Fibroblast of peridontal ligament (primary cell): ENCODE results near the gene TTLL13.

Experiments used
- DNase-seq: peaks from one replicate; pipeline ENCODE4 v3.0.0-alpha.2; 2010; ENCODE audit errors: extremely low read depth

TTLL13 gene, protein sequence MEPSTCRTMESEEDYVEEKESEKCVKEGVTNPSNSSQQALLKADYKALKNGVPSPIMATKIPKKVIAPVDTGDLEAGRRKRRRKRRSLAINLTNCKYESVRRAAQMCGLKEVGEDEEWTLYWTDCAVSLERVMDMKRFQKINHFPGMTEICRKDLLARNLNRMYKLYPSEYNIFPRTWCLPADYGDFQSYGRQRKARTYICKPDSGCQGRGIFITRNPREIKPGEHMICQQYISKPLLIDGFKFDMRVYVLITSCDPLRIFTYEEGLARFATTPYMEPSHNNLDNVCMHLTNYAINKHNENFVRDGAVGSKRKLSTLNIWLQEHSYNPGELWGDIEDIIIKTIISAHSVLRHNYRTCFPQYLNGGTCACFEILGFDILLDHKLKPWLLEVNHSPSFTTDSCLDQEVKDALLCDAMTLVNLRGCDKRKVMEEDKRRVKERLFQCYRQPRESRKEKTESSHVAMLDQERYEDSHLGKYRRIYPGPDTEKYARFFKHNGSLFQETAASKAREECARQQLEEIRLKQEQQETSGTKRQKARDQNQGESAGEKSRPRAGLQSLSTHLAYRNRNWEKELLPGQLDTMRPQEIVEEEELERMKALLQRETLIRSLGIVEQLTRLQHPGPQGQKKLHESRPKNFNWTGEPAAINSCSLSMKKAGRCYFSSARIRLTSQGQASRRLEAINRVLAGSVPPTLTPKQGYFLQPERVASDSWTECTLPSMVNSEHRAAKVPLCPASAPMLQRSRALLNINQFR

GRCh38 chr15:90249203-90249863 is at the start of gene TTLL13:
TTLL13 (plus strand) TSS chr15:90249556; CDS start chr15:90250631, 1,075 bp downstream.
- DNase-seq: peak; percentile 67

GRCh38 chr15:90200534-90201129 is 48.7 kb upstream of the TTLL13 start:
- no peak for DNase-seq

DNA sequence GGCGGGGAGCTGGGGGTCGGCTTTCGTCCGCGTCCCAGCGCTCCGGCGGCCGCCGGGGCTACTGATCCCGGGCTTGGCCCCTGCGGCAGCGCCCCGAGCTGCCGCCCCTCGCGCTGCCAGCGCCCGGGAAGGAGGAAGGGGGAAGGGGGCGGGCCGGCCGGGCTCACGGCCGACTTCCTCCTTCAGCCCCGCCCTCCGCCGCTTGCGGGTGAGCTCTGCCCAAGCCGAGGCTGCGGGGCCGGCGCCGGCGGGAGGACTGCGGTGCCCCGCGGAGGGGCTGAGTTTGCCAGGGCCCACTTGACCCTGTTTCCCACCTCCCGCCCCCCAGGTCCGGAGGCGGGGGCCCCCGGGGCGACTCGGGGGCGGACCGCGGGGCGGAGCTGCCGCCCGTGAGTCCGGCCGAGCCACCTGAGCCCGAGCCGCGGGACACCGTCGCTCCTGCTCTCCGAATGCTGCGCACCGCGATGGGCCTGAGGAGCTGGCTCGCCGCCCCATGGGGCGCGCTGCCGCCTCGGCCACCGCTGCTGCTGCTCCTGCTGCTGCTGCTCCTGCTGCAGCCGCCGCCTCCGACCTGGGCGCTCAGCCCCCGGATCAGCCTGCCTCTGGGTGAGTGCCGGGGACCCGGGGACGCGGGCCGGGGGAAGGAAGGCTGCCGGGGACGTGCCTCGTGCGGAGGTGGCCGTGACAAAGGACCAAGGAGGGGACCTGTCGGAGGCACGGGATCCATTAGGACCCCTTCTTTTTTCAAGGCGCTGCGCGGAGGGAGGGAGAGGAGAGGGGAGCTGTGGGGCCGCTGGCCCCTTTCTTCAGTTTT is 48.0 kb upstream of the TTLL13 start, which contains the start of gene SEMA4B:
Gene SEMA4B (plus strand): TSS at position 201 of the 814 bp plus-strand sequence. CDS start 249 bp downstream, at position 450.
- DNase-seq: no peak

GRCh38 chr15:90201944-90202375 is 47.4 kb upstream of the TTLL13 start:
- no peak for DNase-seq

- no peak for DNase-seq
Observed at GRCh38 chr15:90202929-90203328, 46.4 kb upstream of the TTLL13 start.

DNA sequence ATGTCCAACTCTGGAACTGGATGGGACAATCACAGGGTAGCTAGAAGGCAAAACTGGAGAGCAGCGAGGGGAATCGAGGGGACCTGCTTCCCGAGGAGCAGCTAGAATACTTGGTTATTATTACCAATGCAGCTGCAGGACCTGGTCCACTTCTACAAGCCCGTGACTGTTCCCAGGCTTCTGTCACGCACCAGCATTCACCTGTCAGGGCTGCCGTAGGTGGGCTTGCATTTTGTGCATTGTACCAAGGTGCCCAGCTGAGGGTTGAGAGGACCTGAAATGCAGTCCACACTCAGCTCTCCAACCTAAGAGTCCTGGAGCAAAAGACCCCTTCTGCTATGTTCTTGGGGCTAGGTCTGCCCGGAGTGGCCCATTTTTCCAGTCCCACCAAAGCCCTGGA is 45.9 kb upstream of the TTLL13 start:
- DNase-seq: no peak

- DNase-seq: no peak
Observed at GRCh38 chr15:90203922-90204321, 45.4 kb upstream of the TTLL13 start.

DNA sequence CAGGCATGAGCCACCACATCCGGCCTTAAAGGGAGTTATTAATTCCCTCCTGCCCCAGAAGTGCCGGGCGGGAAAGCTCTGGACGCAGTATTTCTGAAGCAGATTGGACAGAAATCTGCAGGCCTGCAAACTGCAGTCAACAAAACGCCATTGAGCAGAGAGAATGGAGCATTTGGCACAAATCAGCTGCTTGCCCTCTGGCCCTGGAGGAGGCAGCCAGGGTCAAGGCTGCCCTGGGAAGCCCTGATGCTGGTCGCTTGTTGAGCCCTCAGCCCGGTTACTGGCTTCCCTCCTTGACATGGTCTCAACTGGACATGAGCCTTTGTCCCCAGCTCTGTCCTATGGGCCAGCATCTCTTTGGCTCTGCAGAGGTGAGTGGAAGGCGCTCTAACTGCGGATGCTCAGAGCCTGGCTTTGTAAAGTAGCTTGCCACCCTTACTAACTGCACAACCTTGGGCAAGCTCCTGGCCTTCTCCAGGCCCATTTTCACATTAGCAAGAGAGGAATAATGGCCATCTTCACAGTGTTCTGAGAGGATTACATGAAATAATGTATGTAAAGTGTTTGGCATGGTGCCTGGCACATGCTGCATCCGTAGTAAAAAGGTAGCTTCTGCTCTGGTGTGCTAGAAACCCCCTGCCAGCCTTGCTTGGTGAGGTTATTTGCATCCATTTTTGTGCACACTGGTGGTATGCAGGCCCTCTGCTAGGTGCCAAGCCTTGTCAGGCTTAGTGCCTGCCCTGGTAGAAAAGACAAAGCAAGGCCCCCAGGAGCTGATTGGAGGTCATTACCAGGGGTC is 44.1 kb upstream of the TTLL13 start:
- DNase-seq: no peak

GRCh38 chr15:90205886-90206285 is 43.5 kb upstream of the TTLL13 start:
- DNase-seq: no peak

DNA sequence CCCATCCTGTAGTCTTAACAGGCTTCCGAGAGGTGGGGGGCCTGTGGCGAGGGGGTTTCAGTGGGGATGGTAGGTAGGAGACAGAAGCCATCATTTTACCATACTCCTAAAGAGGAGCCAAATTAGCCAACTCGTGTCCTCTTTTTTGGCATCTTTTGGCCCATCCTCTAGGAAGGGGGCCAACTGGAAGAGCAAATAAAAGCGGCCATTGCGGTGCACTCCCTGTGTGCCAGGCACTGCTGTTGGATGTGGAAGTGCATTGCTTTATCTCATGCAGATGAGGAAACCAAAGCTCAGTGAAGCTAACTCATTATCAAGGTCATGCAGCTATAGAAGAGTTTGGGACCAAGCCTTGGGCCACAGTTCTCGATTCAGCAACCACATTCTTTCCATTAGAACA is 42.1 kb upstream of the TTLL13 start:
- DNase-seq: no peak

GRCh38 chr15:90208356-90208755 is 41.0 kb upstream of the TTLL13 start:
- DNase-seq: no peak

DNA sequence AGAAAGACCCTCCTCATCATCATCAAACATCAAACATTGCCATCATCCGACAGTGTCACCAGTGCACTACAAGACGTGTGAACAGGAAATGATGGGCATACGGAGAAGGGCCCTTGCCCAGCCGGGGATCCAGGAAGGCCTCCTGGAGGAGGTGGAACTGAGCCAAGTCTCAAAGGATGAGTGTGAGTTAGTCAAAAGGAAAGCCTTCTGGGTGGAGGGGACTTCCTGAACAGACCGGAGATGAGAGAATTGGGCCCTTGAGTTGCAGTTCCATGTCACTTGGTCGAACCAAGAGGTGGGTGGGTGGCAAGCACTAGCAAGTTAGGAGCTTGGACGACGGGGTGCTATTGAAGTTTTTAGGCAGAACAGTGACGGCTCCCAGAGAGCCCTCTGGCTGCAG is 39.8 kb upstream of the TTLL13 start:
- DNase-seq: no peak

DNA sequence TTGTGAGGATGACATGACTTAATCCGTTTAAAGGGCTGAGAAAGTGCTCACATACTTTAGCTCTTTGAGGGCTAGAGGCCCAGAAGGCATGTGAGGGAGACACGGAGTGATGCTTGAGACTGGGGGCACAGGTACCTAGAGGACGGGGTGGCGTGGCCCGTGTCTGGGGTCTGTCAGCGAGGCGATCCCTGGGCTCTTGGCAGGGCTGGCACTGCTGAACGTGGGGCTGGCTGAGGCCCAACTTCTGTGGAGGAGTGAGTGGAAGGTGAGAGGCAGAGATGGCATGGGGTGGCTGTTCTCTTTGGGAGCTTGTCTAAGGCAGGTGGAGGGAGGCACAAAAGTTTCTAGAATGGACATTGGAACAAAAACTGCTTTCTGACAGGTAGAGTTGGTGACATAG is 38.8 kb upstream of the TTLL13 start:
- DNase-seq: no peak

GRCh38 chr15:90211009-90211408 is 38.3 kb upstream of the TTLL13 start:
- DNase-seq: no peak

DNA sequence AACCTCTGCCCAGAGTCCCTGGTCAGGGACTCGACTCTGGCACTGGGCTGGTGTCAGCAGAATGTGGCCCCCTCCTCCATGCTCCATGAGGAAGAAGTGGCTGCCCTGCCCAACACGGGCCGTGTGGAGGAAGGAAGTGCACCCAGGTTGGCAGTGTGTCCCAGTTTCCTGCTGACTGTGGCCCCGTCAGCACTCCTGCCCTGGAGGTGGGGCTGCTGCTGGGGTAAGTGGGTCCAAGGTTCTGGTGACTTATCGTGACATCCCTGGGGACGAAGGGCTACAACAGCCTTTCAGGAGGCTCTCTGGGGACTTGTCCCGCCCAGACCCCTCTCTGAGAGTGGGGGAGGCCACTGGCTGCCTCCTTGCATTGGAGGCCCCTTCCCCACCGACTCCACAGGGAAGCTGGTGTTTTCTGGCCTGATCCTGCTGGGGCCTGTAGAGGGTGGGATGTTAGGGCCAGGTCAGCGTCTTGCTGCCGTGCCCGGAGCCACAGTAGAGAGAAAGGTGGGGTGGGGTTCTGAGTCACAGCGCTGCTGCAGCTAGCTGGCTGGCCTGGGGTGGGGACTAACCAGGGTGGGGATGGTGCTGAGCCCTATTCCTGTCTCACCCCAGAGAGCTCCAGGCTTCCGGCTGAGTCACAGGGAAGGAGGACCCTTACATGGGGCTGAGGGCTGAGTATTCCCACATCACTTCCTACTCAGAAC is 37.8 kb upstream of the TTLL13 start:
- DNase-seq: no peak

- peak; percentile 34 for DNase-seq
Observed at GRCh38 chr15:90212221-90213098, 36.9 kb upstream of the TTLL13 start.

DNA sequence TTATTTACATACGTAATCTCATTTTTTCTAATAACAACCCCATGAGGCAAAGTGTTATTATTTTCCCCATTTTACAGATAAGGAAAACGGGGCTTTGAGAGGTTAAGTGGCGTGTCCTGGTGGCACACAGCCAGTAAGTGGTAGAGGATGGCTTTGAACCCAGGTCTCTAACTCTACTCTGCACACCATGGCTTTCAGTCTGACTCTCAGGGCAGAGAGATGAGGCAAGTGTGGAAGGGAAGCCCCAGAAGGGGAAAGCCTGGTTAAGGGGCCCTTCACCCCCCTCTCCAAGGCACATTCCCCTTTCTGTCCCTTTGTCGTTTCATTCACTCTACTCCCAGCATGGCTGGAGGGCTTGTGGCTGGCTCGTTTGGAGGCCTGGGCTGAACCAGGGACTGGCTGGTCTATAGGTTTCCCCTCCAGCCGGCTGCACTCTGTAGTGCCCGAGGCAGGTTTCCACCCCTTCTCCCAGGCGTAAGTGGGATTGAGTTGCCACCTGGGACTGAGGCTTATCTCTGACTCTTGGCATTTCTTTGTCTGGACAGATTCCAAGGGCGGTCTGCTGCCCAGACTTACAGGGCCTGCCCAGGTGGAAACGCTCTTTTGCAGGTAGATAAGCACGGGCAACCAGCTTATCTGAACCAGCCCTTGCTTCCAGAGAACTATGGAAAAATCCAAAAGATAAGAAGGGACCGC is 36.1 kb upstream of the TTLL13 start:
- DNase-seq: no peak

- DNase-seq: no peak
Observed at GRCh38 chr15:90213818-90214204, 35.5 kb upstream of the TTLL13 start.
